Measurements from ENCODE around the gene RAB9B. TPM values are rescaled to one million over a fixed set of nuclear protein-coding genes. Genes with fewer than 3 reads are reported as not detected.

RAB9B gene
- total RNA-seq, 1 donor from 2014 or later = 29.3 TPM

DNA sequence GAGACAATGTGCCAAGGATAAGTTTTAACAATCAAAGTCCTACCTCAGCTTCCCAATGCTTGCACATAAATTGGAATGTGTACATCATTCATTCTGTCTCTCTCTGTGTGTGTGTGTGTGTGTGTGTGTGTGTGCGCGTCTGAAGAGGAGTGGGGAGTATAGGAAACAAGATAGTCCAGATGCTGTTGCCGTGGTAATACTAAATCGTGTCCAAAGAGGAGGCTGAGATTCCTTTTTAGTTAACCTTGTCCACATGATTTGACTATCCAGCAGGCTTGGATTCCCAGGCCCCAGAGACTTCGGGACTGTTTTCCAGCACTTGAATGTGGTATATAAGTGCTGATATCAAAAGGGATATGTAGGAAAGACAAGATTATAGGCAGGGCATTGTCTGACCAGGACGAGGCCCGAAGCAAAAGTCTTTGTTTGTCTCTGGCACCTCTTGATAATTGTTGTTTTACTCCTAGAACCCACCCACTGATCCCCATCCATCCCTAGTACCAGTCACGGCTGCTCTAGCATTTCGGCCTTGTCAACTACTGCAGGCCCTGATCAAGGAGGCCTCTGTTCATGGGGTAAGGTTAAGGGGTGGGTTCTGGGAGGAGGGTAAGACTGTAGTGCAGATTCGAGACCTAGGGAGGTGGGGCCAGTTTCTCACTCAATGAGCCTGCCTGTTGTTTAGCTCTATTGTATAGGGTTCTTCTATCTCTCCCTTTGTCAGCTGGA, 51.6 kb downstream of the RAB9B start:
- Histone ChIP-seq H3K27ac (replicated peaks) (no peak overlapping the region), H3K4me3 (no peak overlapping the region), H3K9me3 (replicated peaks) (no peaks in the 10 kb centered on the region), H3K27me3 (ENCODE audit: low read depth) (no peaks in the 10 kb centered on the region), H3K4me1 (no peaks in the 10 kb centered on the region), H3K36me3 (no peaks in the 10 kb centered on the region)
- TF ChIP-seq, protein P1, sequence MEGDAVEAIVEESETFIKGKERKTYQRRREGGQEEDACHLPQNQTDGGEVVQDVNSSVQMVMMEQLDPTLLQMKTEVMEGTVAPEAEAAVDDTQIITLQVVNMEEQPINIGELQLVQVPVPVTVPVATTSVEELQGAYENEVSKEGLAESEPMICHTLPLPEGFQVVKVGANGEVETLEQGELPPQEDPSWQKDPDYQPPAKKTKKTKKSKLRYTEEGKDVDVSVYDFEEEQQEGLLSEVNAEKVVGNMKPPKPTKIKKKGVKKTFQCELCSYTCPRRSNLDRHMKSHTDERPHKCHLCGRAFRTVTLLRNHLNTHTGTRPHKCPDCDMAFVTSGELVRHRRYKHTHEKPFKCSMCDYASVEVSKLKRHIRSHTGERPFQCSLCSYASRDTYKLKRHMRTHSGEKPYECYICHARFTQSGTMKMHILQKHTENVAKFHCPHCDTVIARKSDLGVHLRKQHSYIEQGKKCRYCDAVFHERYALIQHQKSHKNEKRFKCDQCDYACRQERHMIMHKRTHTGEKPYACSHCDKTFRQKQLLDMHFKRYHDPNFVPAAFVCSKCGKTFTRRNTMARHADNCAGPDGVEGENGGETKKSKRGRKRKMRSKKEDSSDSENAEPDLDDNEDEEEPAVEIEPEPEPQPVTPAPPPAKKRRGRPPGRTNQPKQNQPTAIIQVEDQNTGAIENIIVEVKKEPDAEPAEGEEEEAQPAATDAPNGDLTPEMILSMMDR (IDR thresholded peaks at IDR 0.05; ENCODE audit: borderline replicate concordance) = no peak
- DNase-seq = no peak
- intact Hi-C loops (cut with micrococcal nuclease) = no loop called here

DNA sequence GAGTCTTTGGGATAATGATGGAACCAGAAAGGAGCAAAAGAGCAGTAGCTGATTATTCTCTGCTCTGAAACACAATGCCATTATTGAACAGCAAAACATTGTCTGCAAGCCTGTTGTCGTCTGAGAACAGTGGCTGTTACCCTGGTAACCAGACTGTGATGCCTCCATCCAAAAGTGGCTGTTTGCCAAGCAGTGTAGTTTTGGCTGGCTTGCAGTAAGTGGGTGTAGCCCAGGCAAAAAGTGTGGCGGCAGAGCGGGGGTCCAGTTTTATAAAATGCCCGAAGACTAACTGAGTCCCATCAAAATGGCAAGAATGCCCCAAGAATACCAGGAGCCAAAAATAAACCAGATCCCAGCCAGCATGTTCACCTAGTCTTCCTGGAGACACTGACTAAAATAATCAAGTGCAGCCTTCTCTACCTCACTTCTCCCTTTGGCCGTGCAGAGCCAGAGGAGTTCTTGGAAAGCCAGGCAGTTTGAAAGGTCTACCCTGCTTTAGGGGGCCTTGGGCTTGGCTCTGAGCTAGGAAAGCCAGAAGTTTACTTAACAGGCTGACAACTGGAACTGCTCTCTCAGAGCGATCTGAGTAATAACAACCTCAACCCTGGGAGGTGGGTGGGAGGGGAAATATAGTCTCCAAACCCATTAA, 52.8 kb downstream of the RAB9B start:
- H3K4me3 ChIP-seq = no peak overlapping the region
- no peak for DNase-seq
- intact Hi-C loops (cut with micrococcal nuclease) = no loop called here

DNA sequence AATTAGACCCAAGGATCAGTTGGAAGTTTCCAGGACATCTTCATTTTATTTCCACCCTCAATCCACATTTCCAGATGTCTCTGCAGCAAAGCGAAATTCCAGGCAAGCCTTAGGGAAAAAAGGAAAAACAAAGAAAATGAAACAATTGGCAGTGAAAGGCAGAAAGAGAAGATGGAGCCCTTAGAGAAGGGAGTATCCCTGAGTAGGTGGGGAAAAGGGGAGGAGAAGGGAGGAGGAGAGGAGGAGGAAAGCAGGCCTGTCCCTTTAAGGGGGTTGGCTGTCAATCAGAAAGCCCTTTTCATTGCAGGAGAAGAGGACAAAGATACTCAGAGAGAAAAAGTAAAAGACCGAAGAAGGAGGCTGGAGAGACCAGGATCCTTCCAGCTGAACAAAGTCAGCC, 55.5 kb downstream of the RAB9B start, which contains the start of gene PLP1:
Gene PLP1 (plus strand): TSS at position 295 of the 400 bp plus-strand sequence. CDS start 156 bp downstream, outside the sequence.
- H3K9me3 ChIP-seq (replicated peaks) = no peaks in the 10 kb centered on the region
- H3K36me3 ChIP-seq = no peaks in the 10 kb centered on the region
- peak within 1 kb of the TSS; percentile 21 for H3K4me3 ChIP-seq
- no peak within 1 kb of the TSS for H3K27ac ChIP-seq (replicated peaks)
- no peak for DNase-seq
- TF ChIP-seq, protein P1 (IDR thresholded peaks at IDR 0.05; ENCODE audit: borderline replicate concordance) = no peak
- H3K27me3 ChIP-seq (ENCODE audit: low read depth) = no peaks in the 10 kb centered on the region
- intact Hi-C loops (cut with micrococcal nuclease) = no loop called here
- no peaks in the 10 kb centered on the region for H3K4me1 ChIP-seq

More for the DNA sequence above, 52.8 kb downstream of the RAB9B start:
- H3K27ac ChIP-seq (replicated peaks) = no peak overlapping the region
- no peaks in the 10 kb centered on the region for H3K4me1 ChIP-seq
- H3K9me3 ChIP-seq (replicated peaks) = no peaks in the 10 kb centered on the region
- TF ChIP-seq, protein P1 (IDR thresholded peaks at IDR 0.05; ENCODE audit: borderline replicate concordance) = no peak
- no peaks in the 10 kb centered on the region for H3K27me3 ChIP-seq (ENCODE audit: low read depth)
- H3K36me3 ChIP-seq = no peaks in the 10 kb centered on the region

DNA sequence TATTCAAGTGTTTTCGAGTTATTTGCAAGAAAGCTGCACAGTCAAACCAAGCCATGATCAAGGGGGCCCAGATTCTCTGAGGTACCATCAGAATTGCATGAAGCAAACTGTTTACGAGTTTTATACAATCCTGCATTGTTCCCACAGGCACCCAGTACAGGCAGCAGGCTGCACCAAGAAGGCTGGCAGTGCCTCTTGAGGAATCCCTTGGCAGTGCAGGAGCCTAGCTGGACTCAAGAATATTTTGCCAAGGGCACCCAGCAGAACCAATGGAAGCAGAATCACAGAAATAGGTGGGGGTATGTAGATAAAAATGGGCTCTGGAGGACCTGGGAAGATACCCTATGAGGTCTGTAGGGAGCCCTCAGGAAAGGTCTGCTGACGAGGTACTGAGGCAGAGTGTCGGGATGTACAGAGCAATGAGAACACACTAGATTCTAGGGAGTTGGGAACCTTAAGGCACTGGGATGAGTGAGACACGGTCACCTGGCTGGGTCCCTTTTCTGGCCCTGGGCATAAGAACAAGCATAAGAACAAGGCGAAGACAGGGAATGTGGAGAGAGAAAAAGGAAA, 57.9 kb downstream of the RAB9B start:
- TF ChIP-seq, protein P1 (IDR thresholded peaks at IDR 0.05; ENCODE audit: borderline replicate concordance) = peak; percentile 54
- no peaks in the 10 kb centered on the region for H3K9me3 ChIP-seq (replicated peaks)
- no peak for DNase-seq
- no peaks in the 10 kb centered on the region for H3K27me3 ChIP-seq (ENCODE audit: low read depth)
- H3K27ac ChIP-seq (replicated peaks) = no peak overlapping the region
- no peaks in the 10 kb centered on the region for H3K4me1 ChIP-seq
- no peak overlapping the region for H3K4me3 ChIP-seq
- H3K36me3 ChIP-seq = no peaks in the 10 kb centered on the region
- intact Hi-C loops (cut with micrococcal nuclease) = no loop called here

DNA sequence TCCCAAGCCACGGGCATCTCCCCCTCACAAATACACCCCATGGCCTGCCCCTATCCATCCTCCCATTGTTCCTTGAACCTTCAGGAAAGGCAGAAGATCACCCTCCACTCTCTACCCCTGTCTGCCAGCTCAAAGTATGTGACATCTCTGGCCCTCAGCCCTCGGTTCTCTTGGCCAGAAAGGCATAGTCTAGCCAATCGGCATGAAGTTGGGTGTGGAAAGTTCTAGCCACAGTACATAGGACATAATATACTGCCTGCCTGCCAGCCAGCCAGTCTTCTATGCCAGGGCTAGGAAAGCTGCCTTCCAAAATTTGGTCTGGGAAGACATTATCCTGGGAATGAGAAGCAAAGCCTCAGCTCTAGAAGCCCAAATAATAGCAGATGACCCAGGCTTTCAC, 58.6 kb downstream of the RAB9B start:
- Histone ChIP-seq H3K4me3 (no peak overlapping the region), H3K27me3 (ENCODE audit: low read depth) (no peaks in the 10 kb centered on the region), H3K27ac (replicated peaks) (no peak overlapping the region), H3K4me1 (no peaks in the 10 kb centered on the region), H3K9me3 (replicated peaks) (no peaks in the 10 kb centered on the region), H3K36me3 (no peaks in the 10 kb centered on the region)
- DNase-seq = no peak
- TF ChIP-seq, protein P1 (IDR thresholded peaks at IDR 0.05; ENCODE audit: borderline replicate concordance) = no peak
- intact Hi-C loops (cut with micrococcal nuclease) = no loop called here

Other genes with a start within 250 kb of the RAB9B start
- 60.4 TPM for gene TCEAL4, start 246.7 kb downstream of the RAB9B start, total RNA-seq
- 18.2 TPM for gene TCEAL3, start 224.3 kb downstream of the RAB9B start, total RNA-seq
- gene TCEAL1, start 203.3 kb downstream of the RAB9B start, total RNA-seq = 22.9 TPM
- gene MORF4L2, start 145.6 kb downstream of the RAB9B start, total RNA-seq = 156 TPM
- gene TMEM31, start 121.3 kb downstream of the RAB9B start, total RNA-seq = not detected
- gene PLP1, start 55.4 kb downstream of the RAB9B start, total RNA-seq = 7.0 TPM
- 0.60 TPM for gene TMSB15B, start 130.4 kb upstream of the RAB9B start, total RNA-seq
- gene H2BW1, start 181.5 kb upstream of the RAB9B start, total RNA-seq = not detected
- not detected for gene H2BW2, start 207.7 kb upstream of the RAB9B start, total RNA-seq
- gene TMSB15C, start 244.0 kb upstream of the RAB9B start, total RNA-seq = 0.27 TPM

Data from left ventricle myocardium inferior (tissue), 1 donor.